ENCODE measurements around the gene CDT1. TPM values are rescaled to one million over a fixed set of nuclear protein-coding genes. Genes with fewer than 3 reads are reported as not detected.

CDT1 gene
- total RNA-seq, 1 experiment from 2014 or later, result 43.0 TPM

- Histone ChIP-seq H3K4me2 (ENCODE audit: low read length) (peak overlapping the region; percentile 93), H3K79me2 (ENCODE audit: low read length) (peaks cover 24% of the 10 kb centered on the region), H3K9me3 (ENCODE audit: low read length) (no peaks in the 10 kb centered on the region), H3K4me1 (ENCODE audit: insufficient read depth, low read length) (peaks cover 10% of the 10 kb centered on the region), H4K20me1 (ENCODE audit: low read length) (no peaks in the 10 kb centered on the region), H2AFZ (ENCODE audit: low read length) (peak overlapping the region; percentile 78), H3F3A (ENCODE audit: low read length, unreplicated experiment) (no peaks in the 10 kb centered on the region), H3K36me3 (ENCODE audit: low read depth, low read length) (0 out of 2 replicates have a peak, but pooled peaks cover 6% of the 10 kb centered on the region), H3K9ac (ENCODE audit: low read length) (peak overlapping the region; percentile 95), H3K27me3 (ENCODE audit: low read length) (no peaks in the 10 kb centered on the region), H3K4me3 (ENCODE audit: low read length) (peak overlapping the region; percentile 76), H3K9me2 (replicated peaks; ENCODE audit: low read length) (no peaks in the 10 kb centered on the region), H3K27ac (ENCODE audit: low read length) (peak overlapping the region; percentile 73)
- intact Hi-C loops (cut with micrococcal nuclease), result loop anchor here (10.0 kb wide), 1 partner anchor 352 kb away; no protein-coding TSS in a partner anchor
- ChIA-PET CTCF (interaction anchor here (1.0 to 1.2 kb wide), 2 partner anchors 28 to 45 kb away, joined by 3 read pairs; no protein-coding TSS in a partner anchor), POLR2A (ENCODE audit: unreplicated experiment) (interaction anchor here (0.6 kb wide), 2 partner anchors 12 to 20 kb away, joined by 3 to 4 read pairs; no protein-coding TSS in a partner anchor)
- DNase-seq (peak; percentile 29), ATAC-seq (no peak)
- TF ChIP-seq EZH2 (IDR thresholded peaks at IDR 0.05; ENCODE audit: low read length, unreplicated experiment) (no peak), EZH2phosphoT487 (IDR thresholded peaks at IDR 0.05; ENCODE audit: borderline replicate concordance, low read length) (no peak)
- TF ChIP-seq, protein P1, sequence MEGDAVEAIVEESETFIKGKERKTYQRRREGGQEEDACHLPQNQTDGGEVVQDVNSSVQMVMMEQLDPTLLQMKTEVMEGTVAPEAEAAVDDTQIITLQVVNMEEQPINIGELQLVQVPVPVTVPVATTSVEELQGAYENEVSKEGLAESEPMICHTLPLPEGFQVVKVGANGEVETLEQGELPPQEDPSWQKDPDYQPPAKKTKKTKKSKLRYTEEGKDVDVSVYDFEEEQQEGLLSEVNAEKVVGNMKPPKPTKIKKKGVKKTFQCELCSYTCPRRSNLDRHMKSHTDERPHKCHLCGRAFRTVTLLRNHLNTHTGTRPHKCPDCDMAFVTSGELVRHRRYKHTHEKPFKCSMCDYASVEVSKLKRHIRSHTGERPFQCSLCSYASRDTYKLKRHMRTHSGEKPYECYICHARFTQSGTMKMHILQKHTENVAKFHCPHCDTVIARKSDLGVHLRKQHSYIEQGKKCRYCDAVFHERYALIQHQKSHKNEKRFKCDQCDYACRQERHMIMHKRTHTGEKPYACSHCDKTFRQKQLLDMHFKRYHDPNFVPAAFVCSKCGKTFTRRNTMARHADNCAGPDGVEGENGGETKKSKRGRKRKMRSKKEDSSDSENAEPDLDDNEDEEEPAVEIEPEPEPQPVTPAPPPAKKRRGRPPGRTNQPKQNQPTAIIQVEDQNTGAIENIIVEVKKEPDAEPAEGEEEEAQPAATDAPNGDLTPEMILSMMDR (conservative IDR thresholded peaks at IDR 0.05; ENCODE audit: low read depth, low read length), result no peak; the same call in 1 of the 2 replicates
- BruUV-seq (replicated peaks), result no TSS peak
Measured at GRCh38 chr16:88812513-88813268, 9.1 kb downstream of the CDT1 start.

- no TSS peak for BruUV-seq (replicated peaks)
- POLR2A ChIA-PET (ENCODE audit: unreplicated experiment), result no interaction called here
- H3K9me3 ChIP-seq (ENCODE audit: low read length), result no peaks in the 10 kb centered on the region
- H3K27ac ChIP-seq (ENCODE audit: low read length), result no peak overlapping the region
- no peak overlapping the region for H2AFZ ChIP-seq (ENCODE audit: low read length)
- H3F3A ChIP-seq (ENCODE audit: low read length, unreplicated experiment), result no peaks in the 10 kb centered on the region
- H3K4me1 ChIP-seq (ENCODE audit: insufficient read depth, low read length), result peaks cover 10% of the 10 kb centered on the region
- TF ChIP-seq, protein P1 (conservative IDR thresholded peaks at IDR 0.05; ENCODE audit: low read depth, low read length), result no peak
- TF ChIP-seq EZH2 (IDR thresholded peaks at IDR 0.05; ENCODE audit: low read length, unreplicated experiment) (no peak), EZH2phosphoT487 (IDR thresholded peaks at IDR 0.05; ENCODE audit: borderline replicate concordance, low read length) (no peak)
- CTCF ChIA-PET, result interaction anchor here (1.0 to 1.2 kb wide), 2 partner anchors 29 to 45 kb away, joined by 3 read pairs; no protein-coding TSS in a partner anchor
- no peaks in the 10 kb centered on the region for H3K27me3 ChIP-seq (ENCODE audit: low read length)
- ATAC-seq (no peak), DNase-seq (no peak)
- no peaks in the 10 kb centered on the region for H3K36me3 ChIP-seq (ENCODE audit: low read depth, low read length)
- intact Hi-C loops (cut with micrococcal nuclease), result loop anchor here (10.0 kb wide), 1 partner anchor 351 kb away; no protein-coding TSS in a partner anchor
- peaks cover 24% of the 10 kb centered on the region for H3K79me2 ChIP-seq (ENCODE audit: low read length)
- no peak overlapping the region for H3K9ac ChIP-seq (ENCODE audit: low read length)
- H3K9me2 ChIP-seq (replicated peaks; ENCODE audit: low read length), result no peaks in the 10 kb centered on the region
- H3K4me2 ChIP-seq (ENCODE audit: low read length), result peak overlapping the region; percentile 93; the same call in 1 of the 2 replicates
- H3K4me3 ChIP-seq (ENCODE audit: low read length), result no peak overlapping the region
- H4K20me1 ChIP-seq (ENCODE audit: low read length), result no peaks in the 10 kb centered on the region
Measured at GRCh38 chr16:88813269-88814143, 9.9 kb downstream of the CDT1 start.

Measured in PC-3 (cell line).